ENCODE data around the gene USP25. TPM values are rescaled to one million over a fixed set of nuclear protein-coding genes. Genes with fewer than 3 reads are reported as not detected.

USP25 gene
- total RNA-seq, 1 experiment from 2014 or later: 35.1 TPM

GRCh38 chr21:15804247-15805005 is 74.6 kb downstream of the USP25 start:
- Histone ChIP-seq H3K23ac (ENCODE audit: insufficient read length, low read depth, low read length) (no peak overlapping the region), H4K8ac (replicated peaks; ENCODE audit: insufficient read length, low read depth, low read length) (no peak overlapping the region), H3K79me1 (ENCODE audit: insufficient read depth, low read depth, low read length, poor library complexity, severe bottlenecking) (no peaks in the 10 kb centered on the region), H2BK5ac (ENCODE audit: insufficient read length, low read length) (no peak overlapping the region), H3K27ac (ENCODE audit: insufficient read length, low read depth, low read length) (no peak overlapping the region), H3K4me1 (ENCODE audit: insufficient read depth, low read length) (no peaks in the 10 kb centered on the region; the same call in 1 of the 2 replicates), H3T11ph (ENCODE audit: low read length) (no peak overlapping the region), H3K27me3 (ENCODE audit: insufficient read depth, low read length) (no peaks in the 10 kb centered on the region), H4K91ac (ENCODE audit: insufficient read length, low read depth, low read length) (no peak overlapping the region), H4K5ac (ENCODE audit: insufficient read length, low read depth, low read length) (no peak overlapping the region), H2BK15ac (ENCODE audit: low read depth, low read length) (no peak overlapping the region), H2AK5ac (ENCODE audit: insufficient read length, low read length) (no peak overlapping the region), H2AFZ (ENCODE audit: low read length) (no peak overlapping the region), H3K23me2 (ENCODE audit: insufficient read length, low read depth, low read length, poor library complexity, severe bottlenecking) (no peaks in the 10 kb centered on the region), H4K20me1 (ENCODE audit: control insufficient read depth, insufficient read depth, insufficient read length) (no peaks in the 10 kb centered on the region), H3K9ac (ENCODE audit: extremely low read depth, insufficient read length, low read length) (no peak overlapping the region), H2BK20ac (ENCODE audit: low read depth, low read length, poor library complexity, severe bottlenecking) (no peak overlapping the region), H3K56ac (ENCODE audit: insufficient read length, low read depth, low read length) (no peak overlapping the region), H3K79me2 (ENCODE audit: insufficient read depth, low read length) (no peaks in the 10 kb centered on the region), H3K18ac (ENCODE audit: insufficient read length, low read depth, low read length) (no peak overlapping the region), H2BK120ac (ENCODE audit: low read depth, low read length, poor library complexity, severe bottlenecking) (no peak overlapping the region), H2BK12ac (ENCODE audit: insufficient read length, low read depth, low read length) (no peak overlapping the region), H3K4ac (ENCODE audit: low read depth, low read length) (no peak overlapping the region), H3K14ac (ENCODE audit: insufficient read depth, low read length) (no peak overlapping the region), H3K9me3 (ENCODE audit: control insufficient read depth, low read depth, low read length) (no peaks in the 10 kb centered on the region), H3K4me2 (ENCODE audit: insufficient read depth, insufficient read length, low read length) (no peak overlapping the region)
- H3K27ac Mint-ChIP-seq: peak overlapping the region in 2 of 3 experiments; percentile 72 to 85; a peak in 4 of 7 replicates
- peaks cover 9 to 16% of the 10 kb centered on the region in 2 experiments for H3K4me1 Mint-ChIP-seq
- H3K4me3 Mint-ChIP-seq: no peak overlapping the region
- no CpG with 5 or more reads among the region's 4 CpGs for WGBS (ENCODE audit: extremely low coverage, insufficient read length, low lambda C conversion rate)
- H3K9me3 Mint-ChIP-seq: no peaks in the 10 kb centered on the region
- no peaks in the 10 kb centered on the region for H3K27me3 Mint-ChIP-seq (ENCODE audit: low read depth)
- DNase-seq: no peak
- peaks cover 4 to 9% (median 8%) of the 10 kb centered on the region in 3 experiments; a peak in 3 of 7 replicates for H3K36me3 Mint-ChIP-seq (ENCODE audit: insufficient read depth in 1 of 3, low read depth in 3 of 3)
- TF ChIP-seq CTCF (conservative IDR thresholded peaks at IDR 0.05): no peak
